CD14-positive monocyte (primary cell): ENCODE measurements around the gene TOGARAM1. TPM values are rescaled to one million over a fixed set of nuclear protein-coding genes. Genes with fewer than 3 reads are reported as not detected.

Experiments
- DNase-seq, 3 donors: peaks; one replicate each; pipeline ENCODE4 v3.0.0-alpha.2; 2011 to 2022
- H2AFZ ChIP-seq: 2 replicates; pipeline ENCODE4 v1.6.0; 2012; ENCODE audit warnings: mild to moderate bottlenecking, low read depth, low read length, inconsistent platforms; ENCODE audit not compliant: insufficient read depth, poor library complexity, severe bottlenecking
- H3K27ac ChIP-seq, 2 donors: 1 replicate in 1 of 2; 2 replicates in 1 of 2; pipeline ENCODE4 v1.5.1; 2012 to 2013; ENCODE audit warnings: low read length in 2 of 2, control low read depth in 1 of 2, inconsistent platforms in 1 of 2, low read depth in 1 of 2, mild to moderate bottlenecking in 1 of 2
- H3K27me3 ChIP-seq, 2 donors: one replicate each; pipeline versions ENCODE4 v1.6.0 to v1.6.1; 2011 to 2013; ENCODE audit warnings: low read length in 2 of 2; ENCODE audit not compliant: control insufficient read depth in 2 of 2, insufficient read depth in 2 of 2
- H3K36me3 ChIP-seq, 2 donors: replicated peaks in 1 of 2; 1 replicate in 1 of 2; 2 replicates in 1 of 2; pipeline versions ENCODE4 v1.5.1 to v1.6.1; 2012 to 2013; ENCODE audit warnings: low read length in 2 of 2, control low read depth in 1 of 2, inconsistent platforms in 1 of 2, mild to moderate bottlenecking in 1 of 2; ENCODE audit not compliant: insufficient read depth in 2 of 2, control insufficient read depth in 1 of 2
- H3K4me1 ChIP-seq, 2 donors: 1 replicate in 1 of 2; 2 replicates in 1 of 2; pipeline versions ENCODE4 v1.5.1 to v1.6.1; 2012 to 2013; ENCODE audit warnings: low read length in 2 of 2, control low read depth in 1 of 2, inconsistent platforms in 1 of 2, mild to moderate bottlenecking in 1 of 2, moderate library complexity in 1 of 2; ENCODE audit not compliant: insufficient read depth in 2 of 2, control insufficient read depth in 1 of 2
- H3K4me2 ChIP-seq: replicated peaks from 2 replicates; pipeline ENCODE3; 2012; ENCODE audit warnings: low read length, moderate library complexity, mild to moderate bottlenecking; ENCODE audit not compliant: poor library complexity, severe bottlenecking; ENCODE audit errors: extremely low read depth
- H3K4me3 ChIP-seq, 3 experiments: fragments of 200-600 bp in 1 of 3; sonication (generic) in 1 of 3; replicated peaks in 1 of 3; 1 replicate in 2 of 3; 2 replicates in 1 of 3; pipeline ENCODE4 v1.5.1; 2011 to 2013; ENCODE audit warnings: low read length in 3 of 3, mild to moderate bottlenecking in 3 of 3, control low read depth in 2 of 3, low read depth in 2 of 3, inconsistent platforms in 1 of 3, moderate library complexity in 1 of 3
- H3K79me2 ChIP-seq: 2 replicates; pipeline ENCODE4 v1.6.0; 2012; ENCODE audit warnings: mild to moderate bottlenecking, control low read depth, inconsistent platforms, low read length, moderate library complexity; ENCODE audit not compliant: insufficient read depth
- H3K9ac ChIP-seq: 2 replicates; pipeline ENCODE4 v1.6.0; 2017; ENCODE audit warnings: low read length, mild to moderate bottlenecking; ENCODE audit not compliant: insufficient read depth, poor library complexity, severe bottlenecking
- H3K9me3 ChIP-seq, 2 donors: replicated peaks in 1 of 2; 1 replicate in 1 of 2; 2 replicates in 1 of 2; pipeline versions ENCODE4 v1.5.1 to v1.6.1; 2012 to 2013; ENCODE audit warnings: low read length in 2 of 2, control low read depth in 1 of 2; ENCODE audit not compliant: control insufficient read depth in 1 of 2, insufficient read depth in 1 of 2
- H4K20me1 ChIP-seq: 2 replicates; pipeline ENCODE4 v1.6.0; 2012; ENCODE audit warnings: mild to moderate bottlenecking, low read length, control low read depth, moderate library complexity; ENCODE audit not compliant: insufficient read depth
- H3K27ac Mint-ChIP-seq, 7 donors: one replicate each; pipeline ENCODE4 v1.8.0; 2020; ENCODE audit warnings: mild to moderate bottlenecking in 7 of 7, mixed read lengths in 7 of 7, moderate library complexity in 6 of 7, inconsistent platforms in 2 of 7
- H3K27me3 Mint-ChIP-seq, 3 donors: one replicate each; pipeline ENCODE4 v1.8.0; 2021 to 2022; ENCODE audit warnings: low read depth in 3 of 3, mild to moderate bottlenecking in 3 of 3, mixed read lengths in 3 of 3, moderate library complexity in 3 of 3, inconsistent platforms in 1 of 3
- H3K36me3 Mint-ChIP-seq, 2 donors: one replicate each; pipeline ENCODE4 v1.8.0; 2020; ENCODE audit warnings: mixed read lengths in 2 of 2, inconsistent platforms in 1 of 2, mild to moderate bottlenecking in 1 of 2
- H3K4me1 Mint-ChIP-seq: one replicate; pipeline ENCODE4 v1.8.0; 2020; ENCODE audit warnings: mild to moderate bottlenecking, mixed read lengths
- H3K4me3 Mint-ChIP-seq, 2 donors: one replicate each; pipeline ENCODE4 v1.8.0; 2020; ENCODE audit warnings: mild to moderate bottlenecking in 2 of 2, mixed read lengths in 2 of 2, moderate library complexity in 1 of 2
- H3K9me3 Mint-ChIP-seq, 7 donors: one replicate each; pipeline ENCODE4 v1.8.0; 2020 to 2022; ENCODE audit warnings: mixed read lengths in 7 of 7, mild to moderate bottlenecking in 6 of 7, moderate library complexity in 6 of 7, inconsistent platforms in 2 of 7
- CTCF ChIP-seq: fragments of 200-600 bp; IDR thresholded peaks from one replicate; pipeline ENCODE4 v1.8.0; 2022; ENCODE audit warnings: antibody characterized with exemption, mild to moderate bottlenecking
- WGBS: methylation state at CpG from one replicate; pipeline ENCODE4 v1.1.5; 2013; ENCODE audit warnings: missing lambda C conversion rate; ENCODE audit not compliant: insufficient coverage; 5-methylcytosine and 5-hydroxymethylcytosine counted together
- intact Hi-C, 2 donors: fragments of 100-400 bp; cut with micrococcal nuclease; formaldehyde crosslinking; loops; one replicate each; pipeline versions ENCODE4 v1.15.0 to v1.15.1; 2023
- polyA plus RNA-seq, 3 donors: library from polyadenylated mRNA; depleted of rRNA in 1 of 3; unstranded in 2 of 3; stranded (reverse) in 1 of 3; fragments of 300-500 nt in 2 of 3; fragments of >200 nt in 1 of 3; fragmentation: Illumina TruSeq in 2 of 3; gene quantifications; 1 replicate in 2 of 3; 2 replicates in 1 of 3; pipeline ENCODE4 v1.2.3, GENCODE V29; 2012 to 2021

The TOGARAM1 gene
- polyA plus RNA-seq, 3 donors: 2.6 to 3.8 (median 3.4) TPM

GRCh38 chr14:45003924-45004323, 41.9 kb downstream of the TOGARAM1 start:
- no peak overlapping the region for H3K27ac Mint-ChIP-seq
- 75% methylated on average over 2 of the region's 2 CpGs for WGBS

GRCh38 chr14:45015133-45015532, 53.1 kb downstream of the TOGARAM1 start:
- Histone ChIP-seq H3K9ac (no peak overlapping the region), H3K4me3 (no peak overlapping the region), H4K20me1 (no peaks in the 10 kb centered on the region), H3K4me1 (no peaks in the 10 kb centered on the region), H3K79me2 (no peaks in the 10 kb centered on the region), H3K27ac (no peak overlapping the region), H3K36me3 (peaks cover 4 to 13% of the 10 kb centered on the region in 2 donors), H3K27me3 (no peaks in the 10 kb centered on the region), H3K9me3 (no peaks in the 10 kb centered on the region), H3K4me2 (no peak overlapping the region), H2AFZ (no peak overlapping the region)
- H3K4me1 Mint-ChIP-seq: peaks cover 3% of the 10 kb centered on the region
- WGBS: no CpG with 5 or more reads among the region's 3 CpGs
- H3K36me3 Mint-ChIP-seq: peaks cover 16 to 27% of the 10 kb centered on the region in 2 donors
- H3K27ac Mint-ChIP-seq: no peak overlapping the region
- DNase-seq: no peak
- peaks cover 0 to 6% (median 2%) of the 10 kb centered on the region in 7 donors for H3K9me3 Mint-ChIP-seq
- no peak for TF ChIP-seq CTCF
- no peaks in the 10 kb centered on the region for H3K27me3 Mint-ChIP-seq
- intact Hi-C loops: no loop called here
- no peak overlapping the region for H3K4me3 Mint-ChIP-seq

More at GRCh38 chr14:45003924-45004323, 41.9 kb downstream of the TOGARAM1 start:
- Histone ChIP-seq H3K27me3 (no peaks in the 10 kb centered on the region), H2AFZ (no peak overlapping the region), H3K79me2 (no peaks in the 10 kb centered on the region), H3K4me2 (no peak overlapping the region), H4K20me1 (no peaks in the 10 kb centered on the region), H3K27ac (no peak overlapping the region), H3K4me3 (no peak overlapping the region), H3K36me3 (peaks cover 3 to 5% of the 10 kb centered on the region in 2 donors), H3K4me1 (no peaks in the 10 kb centered on the region), H3K9ac (no peak overlapping the region), H3K9me3 (no peaks in the 10 kb centered on the region)
- H3K9me3 Mint-ChIP-seq: no peaks in the 10 kb centered on the region
- peaks cover 24 to 26% of the 10 kb centered on the region in 2 donors for H3K36me3 Mint-ChIP-seq
- no peaks in the 10 kb centered on the region for H3K4me1 Mint-ChIP-seq
- intact Hi-C loops: no loop called here
- no peak overlapping the region for H3K4me3 Mint-ChIP-seq
- H3K27me3 Mint-ChIP-seq: no peaks in the 10 kb centered on the region
- no peak for DNase-seq
- no peak for TF ChIP-seq CTCF
